Measurements from ENCODE around the gene FAT1. TPM values are rescaled to one million over a fixed set of nuclear protein-coding genes. Genes with fewer than 3 reads are reported as not detected.

Gene FAT1
- polyA plus RNA-seq, 1 donor from 2014 or later: 19.8 TPM

DNA sequence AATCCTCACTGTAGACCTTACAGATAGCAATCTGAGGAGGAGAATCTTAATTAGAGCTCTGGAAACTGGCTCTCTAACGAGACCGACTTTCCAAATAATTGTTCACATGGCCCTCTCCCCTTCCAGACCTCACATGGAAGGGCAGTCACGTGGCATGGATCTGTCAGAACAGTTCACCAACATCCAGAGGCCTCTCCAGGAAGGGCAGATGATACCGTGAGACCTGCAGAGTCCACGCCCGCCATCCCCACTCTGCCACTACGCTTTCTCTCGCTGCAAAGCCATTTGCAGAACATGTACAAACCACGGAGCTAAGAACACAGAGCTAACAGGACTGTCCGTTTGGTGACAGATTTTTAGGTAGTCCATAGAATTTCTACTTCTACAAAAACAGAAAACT is 20.7 kb downstream of the FAT1 start:
- H3K9me2 ChIP-seq (ENCODE audit: insufficient read depth, low read length): no peaks in the 10 kb centered on the region
- no peak overlapping the region for H3K9ac ChIP-seq (ENCODE audit: low read length)
- no peak overlapping the region for H3K4me2 ChIP-seq (ENCODE audit: low read length)
- no peaks in the 10 kb centered on the region for H3K27me3 ChIP-seq (ENCODE audit: insufficient read depth, low read depth, low read length)
- no peaks in the 10 kb centered on the region for H4K20me1 ChIP-seq (ENCODE audit: insufficient read depth)
- H3K4me3 ChIP-seq (ENCODE audit: low read length): no peak overlapping the region
- H3K9me3 ChIP-seq (ENCODE audit: low read length): no peaks in the 10 kb centered on the region
- no peaks in the 10 kb centered on the region for H3F3A ChIP-seq (ENCODE audit: insufficient read depth, low read length, poor library complexity, severe bottlenecking)
- peaks cover 40% of the 10 kb centered on the region for H3K79me2 ChIP-seq (replicated peaks; ENCODE audit: insufficient read depth, low read length)
- H3K27ac ChIP-seq (ENCODE audit: low read length): no peak overlapping the region
- TF ChIP-seq, protein P1, sequence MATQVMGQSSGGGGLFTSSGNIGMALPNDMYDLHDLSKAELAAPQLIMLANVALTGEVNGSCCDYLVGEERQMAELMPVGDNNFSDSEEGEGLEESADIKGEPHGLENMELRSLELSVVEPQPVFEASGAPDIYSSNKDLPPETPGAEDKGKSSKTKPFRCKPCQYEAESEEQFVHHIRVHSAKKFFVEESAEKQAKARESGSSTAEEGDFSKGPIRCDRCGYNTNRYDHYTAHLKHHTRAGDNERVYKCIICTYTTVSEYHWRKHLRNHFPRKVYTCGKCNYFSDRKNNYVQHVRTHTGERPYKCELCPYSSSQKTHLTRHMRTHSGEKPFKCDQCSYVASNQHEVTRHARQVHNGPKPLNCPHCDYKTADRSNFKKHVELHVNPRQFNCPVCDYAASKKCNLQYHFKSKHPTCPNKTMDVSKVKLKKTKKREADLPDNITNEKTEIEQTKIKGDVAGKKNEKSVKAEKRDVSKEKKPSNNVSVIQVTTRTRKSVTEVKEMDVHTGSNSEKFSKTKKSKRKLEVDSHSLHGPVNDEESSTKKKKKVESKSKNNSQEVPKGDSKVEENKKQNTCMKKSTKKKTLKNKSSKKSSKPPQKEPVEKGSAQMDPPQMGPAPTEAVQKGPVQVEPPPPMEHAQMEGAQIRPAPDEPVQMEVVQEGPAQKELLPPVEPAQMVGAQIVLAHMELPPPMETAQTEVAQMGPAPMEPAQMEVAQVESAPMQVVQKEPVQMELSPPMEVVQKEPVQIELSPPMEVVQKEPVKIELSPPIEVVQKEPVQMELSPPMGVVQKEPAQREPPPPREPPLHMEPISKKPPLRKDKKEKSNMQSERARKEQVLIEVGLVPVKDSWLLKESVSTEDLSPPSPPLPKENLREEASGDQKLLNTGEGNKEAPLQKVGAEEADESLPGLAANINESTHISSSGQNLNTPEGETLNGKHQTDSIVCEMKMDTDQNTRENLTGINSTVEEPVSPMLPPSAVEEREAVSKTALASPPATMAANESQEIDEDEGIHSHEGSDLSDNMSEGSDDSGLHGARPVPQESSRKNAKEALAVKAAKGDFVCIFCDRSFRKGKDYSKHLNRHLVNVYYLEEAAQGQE (IDR thresholded peaks at IDR 0.05; ENCODE audit: borderline replicate concordance): no peak
- no peak overlapping the region for H2AFZ ChIP-seq (ENCODE audit: low read depth, low read length)
- peaks cover 15% of the 10 kb centered on the region for H3K36me3 ChIP-seq (ENCODE audit: insufficient read depth, low read length)

DNA sequence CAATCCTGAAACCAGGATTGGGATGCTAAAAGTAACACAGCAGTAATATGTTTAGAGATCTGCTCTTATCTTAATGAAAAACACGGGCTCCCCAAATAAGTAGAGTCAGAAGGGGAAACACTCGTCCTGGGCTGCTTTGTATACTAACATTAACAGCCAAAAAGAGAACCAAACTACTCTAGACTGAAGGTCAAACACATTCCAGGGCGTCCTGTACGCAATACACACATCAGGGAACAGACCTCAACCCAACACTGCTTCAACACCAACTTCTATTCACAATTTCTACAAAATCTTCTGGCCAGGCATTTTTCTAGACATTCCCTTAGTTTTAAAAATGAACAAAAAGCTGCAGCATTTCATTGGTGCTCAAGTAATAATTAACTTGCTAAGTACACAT is 21.4 kb downstream of the FAT1 start:
- Histone ChIP-seq H3K79me2 (replicated peaks; ENCODE audit: insufficient read depth, low read length) (peaks cover 46% of the 10 kb centered on the region), H3K9me3 (ENCODE audit: low read length) (no peaks in the 10 kb centered on the region), H3K27ac (ENCODE audit: low read length) (no peak overlapping the region), H4K20me1 (ENCODE audit: insufficient read depth) (no peaks in the 10 kb centered on the region), H3K9ac (ENCODE audit: low read length) (no peak overlapping the region), H3K4me2 (ENCODE audit: low read length) (no peak overlapping the region), H3K27me3 (ENCODE audit: insufficient read depth, low read depth, low read length) (no peaks in the 10 kb centered on the region), H2AFZ (ENCODE audit: low read depth, low read length) (no peak overlapping the region), H3K4me3 (ENCODE audit: low read length) (no peak overlapping the region), H3K9me2 (ENCODE audit: insufficient read depth, low read length) (no peaks in the 10 kb centered on the region), H3F3A (ENCODE audit: insufficient read depth, low read length, poor library complexity, severe bottlenecking) (no peaks in the 10 kb centered on the region), H3K36me3 (ENCODE audit: insufficient read depth, low read length) (peaks cover 9% of the 10 kb centered on the region)
- TF ChIP-seq, protein P1 (IDR thresholded peaks at IDR 0.05; ENCODE audit: borderline replicate concordance): no peak
- no peak for TF ChIP-seq SMC3 (conservative IDR thresholded peaks at IDR 0.05; ENCODE audit: poor library complexity)
- no peak for TF ChIP-seq TAF1 (IDR thresholded peaks at IDR 0.05; ENCODE audit: low read depth)
- no peak for TF ChIP-seq EZH2 (IDR thresholded peaks at IDR 0.05; ENCODE audit: borderline replicate concordance, insufficient read depth, low read length, poor library complexity, severe bottlenecking)
- TF ChIP-seq, protein P2, sequence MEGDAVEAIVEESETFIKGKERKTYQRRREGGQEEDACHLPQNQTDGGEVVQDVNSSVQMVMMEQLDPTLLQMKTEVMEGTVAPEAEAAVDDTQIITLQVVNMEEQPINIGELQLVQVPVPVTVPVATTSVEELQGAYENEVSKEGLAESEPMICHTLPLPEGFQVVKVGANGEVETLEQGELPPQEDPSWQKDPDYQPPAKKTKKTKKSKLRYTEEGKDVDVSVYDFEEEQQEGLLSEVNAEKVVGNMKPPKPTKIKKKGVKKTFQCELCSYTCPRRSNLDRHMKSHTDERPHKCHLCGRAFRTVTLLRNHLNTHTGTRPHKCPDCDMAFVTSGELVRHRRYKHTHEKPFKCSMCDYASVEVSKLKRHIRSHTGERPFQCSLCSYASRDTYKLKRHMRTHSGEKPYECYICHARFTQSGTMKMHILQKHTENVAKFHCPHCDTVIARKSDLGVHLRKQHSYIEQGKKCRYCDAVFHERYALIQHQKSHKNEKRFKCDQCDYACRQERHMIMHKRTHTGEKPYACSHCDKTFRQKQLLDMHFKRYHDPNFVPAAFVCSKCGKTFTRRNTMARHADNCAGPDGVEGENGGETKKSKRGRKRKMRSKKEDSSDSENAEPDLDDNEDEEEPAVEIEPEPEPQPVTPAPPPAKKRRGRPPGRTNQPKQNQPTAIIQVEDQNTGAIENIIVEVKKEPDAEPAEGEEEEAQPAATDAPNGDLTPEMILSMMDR (IDR thresholded peaks at IDR 0.05; ENCODE audit: poor library complexity, severe bottlenecking): no peak
- no peak for TF ChIP-seq POLR2AphosphoS5 (IDR thresholded peaks at IDR 0.05)
- TF ChIP-seq MXI1 (conservative IDR thresholded peaks at IDR 0.05; ENCODE audit: poor library complexity, severe bottlenecking): no peak
- TF ChIP-seq RAD21 (conservative IDR thresholded peaks at IDR 0.05): no peak
- no peak for TF ChIP-seq EP300 (conservative IDR thresholded peaks at IDR 0.05; ENCODE audit: poor library complexity, severe bottlenecking)

Measured in neural cell (in vitro differentiated cells).